ENCODE data around the gene ITGB3. TPM values are rescaled to one million over a fixed set of nuclear protein-coding genes. Genes with fewer than 3 reads are reported as not detected.
A peak's percentile ranks its signal among the peaks of the same experiment; 100 is the strongest.

The ITGB3 gene
- total RNA-seq, 1 experiment from 2014 or later = 11.5 TPM

DNA sequence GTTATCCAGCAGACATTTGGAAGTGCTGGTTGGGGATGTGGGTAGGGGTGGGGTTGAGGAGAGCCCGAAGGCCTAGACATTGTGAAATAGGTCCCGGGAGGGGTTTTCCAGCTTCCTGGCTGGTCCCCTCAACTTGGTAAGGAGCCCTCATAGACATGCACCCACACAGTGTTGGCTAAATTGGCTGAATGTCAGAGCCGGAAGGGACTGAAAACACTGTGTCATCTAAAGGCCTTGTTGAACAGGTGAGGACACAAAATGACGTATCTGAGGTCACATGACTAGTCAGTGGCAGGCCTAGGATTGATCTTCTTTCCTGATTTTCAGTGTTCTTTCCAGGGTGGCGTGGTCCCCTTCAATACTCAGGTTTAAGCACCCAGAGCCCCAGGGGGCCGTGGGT lies 27.6 kb downstream of the ITGB3 start:
- in situ Hi-C loops (cut with HindIII; ENCODE audit: low pct_unique_long_range_greater_than_20kb, low sequenced_read_pairs) = no loop called here
- DNase-seq (ENCODE audit: low read depth, low spot score) = no peak

DNA sequence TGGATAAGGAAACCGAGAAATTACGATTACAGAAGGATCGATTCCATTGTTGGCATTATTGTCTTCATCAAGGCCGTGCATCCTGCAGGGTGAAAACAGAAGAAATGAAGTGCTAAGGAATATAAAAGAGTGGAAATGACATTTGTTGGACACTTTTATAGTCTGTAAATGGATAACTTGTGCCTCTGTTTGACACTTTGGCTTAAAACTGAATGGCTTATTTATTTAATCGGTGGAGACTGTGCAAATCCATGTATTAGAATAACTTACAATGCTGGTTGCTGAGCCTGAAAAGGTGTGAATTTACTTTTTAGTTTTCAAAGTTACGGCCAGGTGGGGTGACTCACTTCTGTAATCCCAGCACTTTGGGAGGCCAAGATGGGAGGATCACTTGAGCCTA lies 31.4 kb downstream of the ITGB3 start:
- DNase-seq (ENCODE audit: low read depth, low spot score) = no peak
- in situ Hi-C loops (cut with HindIII; ENCODE audit: low pct_unique_long_range_greater_than_20kb, low sequenced_read_pairs) = no loop called here

DNA sequence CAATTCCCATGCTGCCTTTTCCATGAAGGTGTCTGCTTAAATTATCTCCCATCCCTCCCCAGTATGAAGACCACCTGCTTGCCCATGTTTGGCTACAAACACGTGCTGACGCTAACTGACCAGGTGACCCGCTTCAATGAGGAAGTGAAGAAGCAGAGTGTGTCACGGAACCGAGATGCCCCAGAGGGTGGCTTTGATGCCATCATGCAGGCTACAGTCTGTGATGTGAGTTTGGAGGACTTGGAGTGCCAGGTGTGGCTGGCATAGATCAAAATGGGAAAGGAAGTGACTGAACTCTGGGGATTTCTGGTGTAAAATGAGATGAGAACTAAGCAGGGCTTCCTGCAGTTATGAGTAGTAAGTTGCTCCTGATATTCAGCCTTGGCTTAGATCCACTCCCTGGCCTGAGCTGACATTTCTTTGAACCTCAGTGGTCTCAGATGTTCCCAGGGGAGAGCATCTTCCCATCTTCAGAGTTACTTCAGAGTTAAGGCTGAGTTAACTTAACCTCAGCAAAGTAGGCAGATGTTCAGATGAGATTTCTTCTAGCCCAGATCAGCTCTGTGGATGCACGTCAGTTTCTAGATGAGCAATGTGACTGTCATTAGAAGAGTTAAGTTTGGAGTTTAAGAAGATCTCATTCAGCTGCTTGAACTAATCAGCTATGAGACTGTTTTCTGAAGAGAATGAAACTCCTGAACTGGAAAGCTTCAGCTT lies 32.7 kb downstream of the ITGB3 start:
- in situ Hi-C loops (cut with HindIII; ENCODE audit: low pct_unique_long_range_greater_than_20kb, low sequenced_read_pairs) = no loop called here
- DNase-seq (ENCODE audit: low read depth, low spot score) = no peak

DNA sequence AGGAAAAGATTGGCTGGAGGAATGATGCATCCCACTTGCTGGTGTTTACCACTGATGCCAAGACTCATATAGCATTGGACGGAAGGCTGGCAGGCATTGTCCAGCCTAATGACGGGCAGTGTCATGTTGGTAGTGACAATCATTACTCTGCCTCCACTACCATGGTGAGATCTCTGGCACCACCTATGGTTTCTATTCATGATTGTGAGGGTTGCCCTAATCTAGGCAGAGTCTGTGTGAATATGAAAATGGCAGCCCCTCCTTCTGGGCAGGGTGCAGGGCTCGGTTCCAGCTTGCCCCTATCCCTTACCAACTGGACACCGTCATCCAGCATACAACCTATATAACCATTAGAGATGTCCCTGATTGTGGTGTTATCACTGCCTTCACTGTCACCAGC lies 33.4 kb downstream of the ITGB3 start:
- no peak for DNase-seq (ENCODE audit: low read depth, low spot score)
- in situ Hi-C loops (cut with HindIII; ENCODE audit: low pct_unique_long_range_greater_than_20kb, low sequenced_read_pairs) = no loop called here

DNA sequence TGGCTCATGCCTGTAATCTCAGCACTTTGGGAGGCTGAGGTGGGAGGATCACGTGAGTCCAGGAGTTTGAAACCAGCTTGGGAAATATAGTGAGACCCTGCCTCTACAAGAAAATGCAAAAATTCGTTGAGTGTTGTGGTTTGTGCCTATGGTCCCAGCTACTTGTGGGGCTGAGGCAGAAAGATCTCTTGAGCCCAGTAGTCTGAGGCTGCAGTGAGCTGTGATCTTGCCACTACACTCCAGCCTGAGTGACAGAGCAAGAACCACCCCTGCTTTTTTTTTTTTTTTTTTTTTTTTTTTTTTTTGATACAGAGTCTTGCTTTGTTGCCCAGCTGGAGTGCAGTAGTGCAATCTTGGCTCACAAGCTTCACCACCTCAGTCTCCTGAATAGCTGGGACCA lies 34.0 kb downstream of the ITGB3 start:
- in situ Hi-C loops (cut with HindIII; ENCODE audit: low pct_unique_long_range_greater_than_20kb, low sequenced_read_pairs) = no loop called here
- DNase-seq (ENCODE audit: low read depth, low spot score) = peak; percentile 61

DNA sequence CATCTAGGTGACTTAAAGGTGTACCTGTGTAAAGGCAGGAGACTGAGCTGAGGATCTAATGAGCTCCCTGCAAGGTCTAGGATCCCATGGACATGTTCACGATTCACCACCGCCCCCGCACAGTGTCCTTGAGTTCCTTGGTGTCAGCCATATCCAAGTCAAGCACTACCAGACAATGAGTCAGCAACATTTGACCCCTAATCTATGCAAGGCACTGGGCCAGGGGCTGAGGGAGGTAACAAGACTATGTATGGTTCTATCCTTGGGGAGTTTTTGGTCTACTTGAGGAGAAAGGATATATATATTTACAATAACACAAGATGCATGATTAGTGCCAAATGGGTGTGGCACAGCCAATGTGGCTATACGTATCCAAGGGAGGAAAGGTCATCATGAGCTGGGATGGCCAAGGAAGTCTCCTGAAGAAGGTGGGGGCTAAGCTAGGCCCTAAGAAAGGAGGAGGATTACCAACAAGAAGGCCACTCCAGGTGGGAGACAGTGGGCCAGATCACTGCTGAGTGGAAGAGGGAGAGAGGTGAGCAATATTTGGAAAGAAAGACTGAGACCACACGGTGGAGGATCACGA lies 35.0 kb downstream of the ITGB3 start:
- in situ Hi-C loops (cut with HindIII; ENCODE audit: low pct_unique_long_range_greater_than_20kb, low sequenced_read_pairs) = no loop called here
- no peak for DNase-seq (ENCODE audit: low read depth, low spot score)

DNA sequence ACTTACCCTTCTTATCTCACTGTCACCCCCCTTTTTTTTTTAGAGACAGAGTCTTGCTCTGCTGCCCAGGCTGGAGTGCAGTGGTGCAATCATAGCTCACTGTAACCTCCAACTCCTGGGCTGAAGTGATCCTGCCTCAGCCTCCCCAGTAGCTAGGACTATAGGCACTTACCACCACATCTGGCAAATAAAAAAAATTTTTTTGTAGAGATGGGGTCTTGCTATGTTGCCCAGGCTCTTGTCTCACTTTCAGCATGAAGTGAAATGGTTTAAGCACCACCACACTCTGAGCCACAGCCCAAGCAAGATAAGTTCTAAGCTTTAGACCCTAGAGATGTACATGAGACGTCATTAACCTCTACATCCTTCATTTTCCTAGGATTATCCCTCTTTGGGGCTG lies 35.7 kb downstream of the ITGB3 start:
- in situ Hi-C loops (cut with HindIII; ENCODE audit: low pct_unique_long_range_greater_than_20kb, low sequenced_read_pairs) = no loop called here
- no peak for DNase-seq (ENCODE audit: low read depth, low spot score)

DNA sequence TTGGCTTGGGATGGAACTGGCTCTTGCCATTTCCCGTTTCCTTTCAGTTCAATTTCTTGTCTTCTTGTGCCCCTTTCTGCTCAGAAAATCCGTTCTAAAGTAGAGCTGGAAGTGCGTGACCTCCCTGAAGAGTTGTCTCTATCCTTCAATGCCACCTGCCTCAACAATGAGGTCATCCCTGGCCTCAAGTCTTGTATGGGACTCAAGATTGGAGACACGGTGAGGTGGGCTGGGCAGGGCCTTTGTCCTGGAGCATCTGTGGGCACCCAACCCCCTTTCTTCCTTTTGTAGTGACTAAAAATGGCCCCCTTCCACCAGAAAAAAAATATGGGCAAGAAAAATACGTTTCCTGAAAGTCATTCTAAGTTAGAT lies 37.2 kb downstream of the ITGB3 start:
- in situ Hi-C loops (cut with HindIII; ENCODE audit: low pct_unique_long_range_greater_than_20kb, low sequenced_read_pairs) = no loop called here
- no peak for DNase-seq (ENCODE audit: low read depth, low spot score)

DNA sequence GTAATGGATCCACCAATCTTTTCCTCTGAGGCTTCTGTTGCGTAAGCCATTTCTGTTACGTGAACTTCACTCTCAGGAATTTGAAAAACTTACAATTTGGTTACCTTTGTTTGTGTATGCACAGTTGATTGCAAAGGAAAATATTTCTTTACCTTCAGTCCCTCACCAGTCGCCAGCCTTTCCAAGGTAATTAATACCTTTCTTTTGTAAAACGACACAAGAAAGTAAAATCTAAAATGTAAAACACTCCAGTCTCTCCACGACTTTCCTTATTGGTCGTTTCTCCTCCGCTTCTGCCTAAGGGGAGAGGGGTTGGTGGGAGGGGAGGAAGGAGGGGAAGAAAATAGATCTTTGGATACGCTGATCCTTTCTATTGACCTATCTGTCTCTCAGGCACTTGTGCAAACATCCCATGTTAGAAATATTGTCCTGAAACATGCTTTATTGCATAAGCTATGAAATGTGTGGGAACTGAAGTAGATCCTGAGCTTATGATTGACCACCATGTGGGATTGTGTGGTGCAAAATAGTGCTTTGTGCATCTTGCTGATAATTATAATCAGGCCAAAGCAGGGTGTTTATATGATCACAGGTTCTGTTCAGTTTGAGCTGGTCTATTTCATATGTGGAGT lies 37.7 kb downstream of the ITGB3 start:
- in situ Hi-C loops (cut with HindIII; ENCODE audit: low pct_unique_long_range_greater_than_20kb, low sequenced_read_pairs) = no loop called here
- DNase-seq (ENCODE audit: low read depth, low spot score) = no peak

DNA sequence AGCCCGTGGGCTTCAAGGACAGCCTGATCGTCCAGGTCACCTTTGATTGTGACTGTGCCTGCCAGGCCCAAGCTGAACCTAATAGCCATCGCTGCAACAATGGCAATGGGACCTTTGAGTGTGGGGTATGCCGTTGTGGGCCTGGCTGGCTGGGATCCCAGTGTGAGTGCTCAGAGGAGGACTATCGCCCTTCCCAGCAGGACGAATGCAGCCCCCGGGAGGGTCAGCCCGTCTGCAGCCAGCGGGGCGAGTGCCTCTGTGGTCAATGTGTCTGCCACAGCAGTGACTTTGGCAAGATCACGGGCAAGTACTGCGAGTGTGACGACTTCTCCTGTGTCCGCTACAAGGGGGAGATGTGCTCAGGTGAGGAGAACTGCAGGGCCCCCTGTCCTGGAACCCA lies 38.6 kb downstream of the ITGB3 start:
- in situ Hi-C loops (cut with HindIII; ENCODE audit: low pct_unique_long_range_greater_than_20kb, low sequenced_read_pairs) = no loop called here

DNA sequence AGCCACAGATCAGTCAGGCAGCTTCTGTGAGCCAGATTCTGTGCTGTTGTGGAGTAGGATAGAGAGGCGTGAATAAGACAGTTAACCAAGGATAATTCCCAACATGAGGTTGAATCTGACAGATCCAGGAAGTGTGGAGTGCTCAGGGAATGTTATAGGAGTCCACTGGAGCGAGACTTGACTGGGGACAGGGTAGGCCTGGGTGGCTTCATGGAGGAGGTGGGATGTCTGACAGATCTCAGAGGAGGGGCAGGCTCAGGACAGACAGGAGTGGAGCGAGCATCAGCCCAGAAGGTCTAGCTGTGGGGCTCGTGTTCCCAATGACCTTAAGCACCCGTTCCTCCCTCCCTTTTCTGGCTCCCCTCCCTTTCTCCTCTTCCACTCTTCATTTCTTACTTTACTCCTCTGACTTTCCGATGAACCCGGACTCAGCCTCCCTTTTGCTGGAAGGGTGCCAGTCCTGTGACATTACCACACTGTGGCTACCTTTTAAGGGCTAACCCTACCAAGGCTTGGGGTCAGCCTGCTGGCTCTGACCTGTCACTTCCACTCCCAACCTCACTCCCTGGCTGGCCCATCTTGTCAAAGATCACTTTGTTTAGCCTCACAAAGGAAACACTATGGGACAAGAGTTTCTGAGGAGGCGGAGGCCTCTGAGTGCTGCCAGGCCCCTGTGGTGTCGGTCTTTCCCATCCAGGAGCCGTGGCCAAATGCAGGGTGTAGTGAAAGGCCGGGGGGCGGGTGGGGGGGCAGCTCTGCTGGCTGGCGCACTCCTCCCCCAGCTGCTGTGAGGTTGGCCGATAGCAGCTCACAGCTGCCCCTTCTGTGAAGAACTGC lies 41.6 kb downstream of the ITGB3 start:
- peak; percentile 91 for DNase-seq (ENCODE audit: low read depth, low spot score)
- in situ Hi-C loops (cut with HindIII; ENCODE audit: low pct_unique_long_range_greater_than_20kb, low sequenced_read_pairs) = no loop called here

More for the DNA sequence above, 38.6 kb downstream of the ITGB3 start:
- no peak for DNase-seq (ENCODE audit: low read depth, low spot score)

DNA sequence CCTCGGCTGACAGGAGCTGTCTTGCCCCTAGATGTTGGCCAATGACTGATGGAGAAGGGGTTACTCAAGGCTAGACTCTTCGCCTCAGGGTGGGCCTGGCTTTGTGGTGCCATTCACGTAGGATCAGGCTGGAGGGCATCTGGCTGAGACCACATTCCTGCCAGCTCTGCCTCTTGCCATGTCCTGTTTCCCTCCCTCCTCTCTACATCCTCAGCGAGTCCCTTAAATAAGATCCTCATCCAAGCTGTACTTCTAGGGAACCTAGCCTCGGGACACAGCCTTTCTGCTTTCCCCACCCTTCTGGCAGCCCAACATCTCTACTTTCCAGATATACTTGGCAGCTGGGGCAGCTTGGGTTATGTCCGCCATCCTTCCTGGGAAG lies 42.2 kb downstream of the ITGB3 start:
- in situ Hi-C loops (cut with HindIII; ENCODE audit: low pct_unique_long_range_greater_than_20kb, low sequenced_read_pairs) = no loop called here
- no peak for DNase-seq (ENCODE audit: low read depth, low spot score)

DNA sequence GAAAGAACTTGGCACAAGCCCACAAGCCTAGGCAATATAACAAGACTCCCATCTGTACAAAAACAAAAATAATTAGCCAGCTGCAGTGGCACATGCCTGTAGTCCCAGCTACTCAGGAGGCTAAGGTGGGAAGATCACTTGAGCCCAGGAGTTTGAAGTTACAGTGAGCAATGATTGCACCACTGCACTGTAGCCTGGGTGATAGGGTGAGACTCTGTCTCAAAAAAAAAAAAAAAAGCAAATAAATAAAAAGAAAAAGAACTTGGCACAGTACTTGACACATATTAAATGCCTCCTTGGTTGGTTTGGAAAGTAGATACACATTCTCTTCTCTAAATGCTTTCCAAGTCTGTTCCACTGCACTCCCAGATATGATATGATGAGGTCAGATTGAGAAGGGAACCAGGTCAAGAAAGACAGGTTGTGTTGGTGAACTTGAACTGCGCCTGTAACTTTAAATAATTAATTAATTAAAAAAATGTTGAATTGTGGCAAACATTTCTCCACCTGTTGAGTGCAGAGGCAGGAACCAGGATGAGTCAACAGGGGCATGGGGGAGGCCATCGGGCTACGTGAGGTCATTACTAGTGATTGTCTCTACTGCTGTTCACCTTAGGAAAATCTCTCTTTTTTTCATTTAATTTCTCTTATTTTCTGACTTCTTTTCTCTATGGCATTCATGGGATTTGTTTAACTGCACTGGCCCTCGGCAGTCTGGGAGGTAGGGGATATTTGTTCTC lies 44.2 kb downstream of the ITGB3 start:
- DNase-seq (ENCODE audit: low read depth, low spot score) = no peak
- in situ Hi-C loops (cut with HindIII; ENCODE audit: low pct_unique_long_range_greater_than_20kb, low sequenced_read_pairs) = no loop called here

DNA sequence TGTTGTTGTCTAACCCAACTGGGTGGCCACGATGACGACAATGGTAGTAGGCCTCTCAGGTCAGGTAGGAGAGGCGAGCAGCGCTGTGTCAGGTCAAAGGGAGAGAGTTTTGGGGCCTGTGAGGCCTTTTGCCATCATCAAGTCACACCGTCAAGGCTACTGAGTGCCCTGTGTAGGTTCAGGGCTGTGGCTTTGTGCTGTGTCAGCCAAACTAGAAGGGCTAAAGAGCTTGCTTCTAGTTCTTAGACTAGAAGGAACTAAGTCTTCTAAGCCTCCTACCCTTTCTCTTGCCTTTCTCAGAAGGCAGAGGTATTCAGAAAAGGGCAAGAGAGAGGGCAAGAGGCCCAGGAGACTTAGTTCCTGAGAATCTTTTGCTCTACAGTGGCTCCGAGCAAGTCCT lies 45.1 kb downstream of the ITGB3 start:
- no peak for DNase-seq (ENCODE audit: low read depth, low spot score)
- in situ Hi-C loops (cut with HindIII; ENCODE audit: low pct_unique_long_range_greater_than_20kb, low sequenced_read_pairs) = no loop called here

DNA sequence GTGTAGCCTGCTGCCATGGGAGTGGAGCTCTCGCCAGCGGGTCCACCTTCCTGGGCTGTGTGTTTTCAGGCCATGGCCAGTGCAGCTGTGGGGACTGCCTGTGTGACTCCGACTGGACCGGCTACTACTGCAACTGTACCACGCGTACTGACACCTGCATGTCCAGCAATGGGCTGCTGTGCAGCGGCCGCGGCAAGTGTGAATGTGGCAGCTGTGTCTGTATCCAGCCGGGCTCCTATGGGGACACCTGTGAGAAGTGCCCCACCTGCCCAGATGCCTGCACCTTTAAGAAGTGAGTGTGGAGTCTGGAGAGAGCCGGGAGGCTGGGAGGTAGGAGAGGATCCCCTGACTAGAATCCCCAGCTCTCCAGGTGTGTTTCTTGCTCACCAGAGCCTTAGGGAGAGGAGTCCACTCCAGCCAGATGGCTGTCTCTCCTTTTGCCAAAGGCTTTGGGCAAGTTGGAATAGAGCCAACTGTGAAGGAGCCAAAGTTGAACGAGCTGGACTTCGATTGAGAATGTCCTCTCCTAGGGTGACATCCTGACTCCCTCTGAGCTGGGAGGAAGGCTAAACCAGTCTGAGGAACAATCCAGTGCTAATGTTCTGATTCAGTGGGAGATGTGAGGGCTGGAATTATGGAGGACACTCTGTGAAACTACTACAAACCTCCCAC lies 45.7 kb downstream of the ITGB3 start:
- in situ Hi-C loops (cut with HindIII; ENCODE audit: low pct_unique_long_range_greater_than_20kb, low sequenced_read_pairs) = no loop called here
- DNase-seq (ENCODE audit: low read depth, low spot score) = no peak

DNA sequence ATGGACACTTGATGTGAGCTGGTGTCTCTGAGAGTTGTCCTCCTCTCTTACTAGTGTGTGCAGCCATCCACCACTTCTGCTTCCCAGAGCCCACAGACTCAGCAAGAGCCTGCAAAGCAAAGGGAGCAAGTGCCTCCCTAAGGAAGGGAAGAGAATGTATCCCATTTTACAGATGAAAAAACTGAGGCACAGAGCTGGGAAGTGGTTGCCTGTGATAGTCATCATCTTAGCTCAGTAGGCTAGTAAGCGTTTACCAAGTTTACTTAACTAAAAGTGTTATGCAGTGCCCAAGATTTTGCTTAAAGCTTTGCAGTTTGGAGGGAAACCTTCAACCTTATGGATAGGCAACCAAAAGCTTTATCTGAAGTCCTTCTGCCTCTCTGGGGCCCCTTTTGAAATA lies 47.1 kb downstream of the ITGB3 start:
- in situ Hi-C loops (cut with HindIII; ENCODE audit: low pct_unique_long_range_greater_than_20kb, low sequenced_read_pairs) = no loop called here
- no peak for DNase-seq (ENCODE audit: low read depth, low spot score)

DNA sequence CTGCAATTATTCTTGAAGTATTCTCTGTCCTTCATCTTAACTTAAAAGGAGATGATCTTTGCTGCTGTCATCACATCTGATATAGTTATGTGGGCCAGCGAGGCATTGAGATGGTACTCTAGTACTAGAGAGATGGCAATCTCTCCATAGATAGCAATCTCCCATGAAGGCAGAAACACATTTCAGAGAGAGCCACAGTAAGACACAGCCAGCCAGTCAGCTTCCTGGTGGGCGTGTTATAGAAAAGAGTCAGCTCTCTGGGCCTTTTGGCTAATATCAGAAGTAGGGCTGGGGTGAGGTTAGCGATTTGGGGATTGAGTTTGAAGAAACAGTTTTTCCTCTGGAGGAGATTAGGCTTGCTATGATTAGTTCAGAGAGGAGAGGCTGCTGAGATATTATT lies 47.5 kb downstream of the ITGB3 start:
- in situ Hi-C loops (cut with HindIII; ENCODE audit: low pct_unique_long_range_greater_than_20kb, low sequenced_read_pairs) = no loop called here
- no peak for DNase-seq (ENCODE audit: low read depth, low spot score)

Measured in SK-MEL-5 (cell line).